Measurements from ENCODE around the gene ZBTB9.

GRCh38 chr6:33426590-33427511 is 27.5 kb upstream of the ZBTB9 start:
- TF ChIP-seq, protein P1, sequence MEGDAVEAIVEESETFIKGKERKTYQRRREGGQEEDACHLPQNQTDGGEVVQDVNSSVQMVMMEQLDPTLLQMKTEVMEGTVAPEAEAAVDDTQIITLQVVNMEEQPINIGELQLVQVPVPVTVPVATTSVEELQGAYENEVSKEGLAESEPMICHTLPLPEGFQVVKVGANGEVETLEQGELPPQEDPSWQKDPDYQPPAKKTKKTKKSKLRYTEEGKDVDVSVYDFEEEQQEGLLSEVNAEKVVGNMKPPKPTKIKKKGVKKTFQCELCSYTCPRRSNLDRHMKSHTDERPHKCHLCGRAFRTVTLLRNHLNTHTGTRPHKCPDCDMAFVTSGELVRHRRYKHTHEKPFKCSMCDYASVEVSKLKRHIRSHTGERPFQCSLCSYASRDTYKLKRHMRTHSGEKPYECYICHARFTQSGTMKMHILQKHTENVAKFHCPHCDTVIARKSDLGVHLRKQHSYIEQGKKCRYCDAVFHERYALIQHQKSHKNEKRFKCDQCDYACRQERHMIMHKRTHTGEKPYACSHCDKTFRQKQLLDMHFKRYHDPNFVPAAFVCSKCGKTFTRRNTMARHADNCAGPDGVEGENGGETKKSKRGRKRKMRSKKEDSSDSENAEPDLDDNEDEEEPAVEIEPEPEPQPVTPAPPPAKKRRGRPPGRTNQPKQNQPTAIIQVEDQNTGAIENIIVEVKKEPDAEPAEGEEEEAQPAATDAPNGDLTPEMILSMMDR (IDR thresholded peaks at IDR 0.05), result no peak
- TF ChIP-seq EP300 (IDR thresholded peaks at IDR 0.05) (no peak), POLR2A (IDR thresholded peaks at IDR 0.05) (no peak), POLR2AphosphoS5 (IDR thresholded peaks at IDR 0.05) (no peak)
